Caco-2 (cell line): ENCODE results near the gene LIMS2. TPM values are rescaled to one million over a fixed set of nuclear protein-coding genes. Genes with fewer than 3 reads are reported as not detected.

ENCODE experiments used
- BruUV-seq: library from RNA; stranded (reverse); fragments of 400-500 nt; replicated peaks from 2 replicates; lab custom pipeline; 2021; lab: Mats Ljungman, UMichigan
- CTCF ChIA-PET: fragments of 300-600 bp; sonication (Branson Sonifier 250); formaldehyde crosslinking; loops from one replicate; lab custom pipeline; 2022; ENCODE audit warnings: antibody characterized with exemption; lab: Charles Lee
- POLR2A ChIA-PET: fragments of 300-600 bp; sonication (Branson Sonifier 250); formaldehyde crosslinking; loops from one replicate; lab custom pipeline; 2022; ENCODE audit warnings: antibody characterized with exemption; lab: Charles Lee
- DNase-seq, 2 experiments: peaks; one replicate each; pipeline versions ENCODE4 v3.0.0 to v3.0.0-alpha.2; 2020 to 2022
- H3K27me3 ChIP-seq: replicated peaks from 2 replicates; pipeline ENCODE4 v1.6.0; 2011; ENCODE audit warnings: low read length; ENCODE audit not compliant: control insufficient read depth, insufficient read depth
- H3K36me3 ChIP-seq: 2 replicates; pipeline ENCODE4 v1.5.1; 2011; ENCODE audit warnings: low read length; ENCODE audit not compliant: control insufficient read depth, insufficient read depth
- H3K4me1 ChIP-seq: fragments of 250-450 bp; sonication (Bioruptor Pico); 2 replicates; pipeline ENCODE4 v1.5.1; 2020; ENCODE audit warnings: mild to moderate bottlenecking
- H3K4me3 ChIP-seq: 2 replicates; pipeline ENCODE4 v1.5.1; 2011; ENCODE audit warnings: low read depth, mild to moderate bottlenecking, control low read depth, low read length
- H3K9me3 ChIP-seq: fragments of 250-450 bp; sonication (Bioruptor Pico); 2 replicates; pipeline ENCODE4 v1.5.1; 2020; ENCODE audit warnings: mild to moderate bottlenecking, moderate library complexity
- H3K27ac Mint-ChIP-seq: one replicate; pipeline ENCODE4 v1.8.0; 2022; ENCODE audit warnings: mixed read lengths; ENCODE audit not compliant: unreplicated experiment
- H3K27me3 Mint-ChIP-seq: one replicate; pipeline ENCODE4 v1.8.0; 2022; ENCODE audit warnings: mixed read lengths; ENCODE audit not compliant: insufficient read depth, unreplicated experiment
- H3K36me3 Mint-ChIP-seq: one replicate; pipeline ENCODE4 v1.8.0; 2022; ENCODE audit warnings: mild to moderate bottlenecking, mixed read lengths; ENCODE audit not compliant: insufficient read depth, unreplicated experiment
- H3K4me1 Mint-ChIP-seq: one replicate; pipeline ENCODE4 v1.8.0; 2022; ENCODE audit warnings: low read depth, mixed read lengths; ENCODE audit not compliant: unreplicated experiment
- H3K4me3 Mint-ChIP-seq: one replicate; pipeline ENCODE4 v1.8.0; 2022; ENCODE audit warnings: mild to moderate bottlenecking, moderate library complexity, mixed read lengths; ENCODE audit not compliant: unreplicated experiment
- H3K9me3 Mint-ChIP-seq: one replicate; pipeline ENCODE4 v1.8.0; 2022; ENCODE audit warnings: mixed read lengths; ENCODE audit not compliant: unreplicated experiment
- CTCF ChIP-seq, 2 experiments: fragments of 200-600 bp in 1 of 2; IDR thresholded peaks; 1 replicate in 1 of 2; 2 replicates in 1 of 2; pipeline versions ENCODE4 v1.5.1 to v1.8.0; 2011 to 2022; ENCODE audit warnings: antibody characterized with exemption in 1 of 2, control low read depth in 1 of 2, inconsistent platforms in 1 of 2, low read depth in 1 of 2, low read length in 1 of 2, mild to moderate bottlenecking in 1 of 2, moderate library complexity in 1 of 2; ENCODE audit not compliant: insufficient read depth in 1 of 2, severe bottlenecking in 1 of 2, unreplicated experiment in 1 of 2
- intact Hi-C: fragments of 100-400 bp; cut with micrococcal nuclease; formaldehyde crosslinking; loops from one replicate; pipeline ENCODE4 v1.10.0; 2022; ENCODE audit not compliant: unreplicated experiment
- total RNA-seq: library from RNA; stranded (reverse); gene quantifications from 2 replicates; pipeline ENCODE4 v1.2.3, GENCODE V29; 2022

LIMS2 gene
- total RNA-seq, 1 experiment from 2014 or later: 10.0 TPM

DNA sequence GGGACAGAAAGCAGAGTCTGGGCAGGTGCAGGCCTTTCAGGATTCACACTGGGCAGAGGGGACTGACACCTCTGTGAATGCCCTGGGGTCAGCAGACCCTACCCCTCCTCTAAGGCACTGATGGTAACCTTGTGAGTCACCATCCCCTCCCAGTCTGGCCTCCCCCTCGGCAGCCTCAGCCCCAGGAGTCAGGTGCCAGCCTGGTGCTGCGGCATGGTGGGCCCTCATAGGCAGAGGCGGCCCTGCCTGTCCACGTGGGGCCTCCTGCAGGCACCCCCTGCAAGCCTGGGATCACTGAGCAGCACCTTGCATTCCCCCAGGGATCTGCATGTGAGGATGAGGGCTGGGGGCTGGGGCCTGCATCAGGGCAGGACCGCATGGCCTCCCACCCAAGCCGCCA is 34.2 kb downstream of the LIMS2 start:
- no peak overlapping the region for H3K4me3 Mint-ChIP-seq
- H3K4me3 ChIP-seq: no peak overlapping the region
- H3K36me3 ChIP-seq: no peaks in the 10 kb centered on the region
- peaks cover 26% of the 10 kb centered on the region for H3K4me1 ChIP-seq
- POLR2A ChIA-PET: no interaction called here
- BruUV-seq: no TSS peak
- H3K4me1 Mint-ChIP-seq: peaks cover 6% of the 10 kb centered on the region
- no peak for TF ChIP-seq CTCF (IDR thresholded peaks at IDR 0.05; ENCODE audit: insufficient read depth in 1 of 2, low read depth in 1 of 2, low read length in 1 of 2, severe bottlenecking in 1 of 2, unreplicated experiment in 1 of 2)
- CTCF ChIA-PET: no interaction called here
- intact Hi-C loops: no loop called here
- no peak for DNase-seq
- no peaks in the 10 kb centered on the region for H3K9me3 ChIP-seq
- no peaks in the 10 kb centered on the region for H3K27me3 ChIP-seq
- H3K27ac Mint-ChIP-seq: no peak overlapping the region
- H3K36me3 Mint-ChIP-seq: peaks cover 5% of the 10 kb centered on the region
- H3K27me3 Mint-ChIP-seq: no peaks in the 10 kb centered on the region
- H3K9me3 Mint-ChIP-seq: no peaks in the 10 kb centered on the region

DNA sequence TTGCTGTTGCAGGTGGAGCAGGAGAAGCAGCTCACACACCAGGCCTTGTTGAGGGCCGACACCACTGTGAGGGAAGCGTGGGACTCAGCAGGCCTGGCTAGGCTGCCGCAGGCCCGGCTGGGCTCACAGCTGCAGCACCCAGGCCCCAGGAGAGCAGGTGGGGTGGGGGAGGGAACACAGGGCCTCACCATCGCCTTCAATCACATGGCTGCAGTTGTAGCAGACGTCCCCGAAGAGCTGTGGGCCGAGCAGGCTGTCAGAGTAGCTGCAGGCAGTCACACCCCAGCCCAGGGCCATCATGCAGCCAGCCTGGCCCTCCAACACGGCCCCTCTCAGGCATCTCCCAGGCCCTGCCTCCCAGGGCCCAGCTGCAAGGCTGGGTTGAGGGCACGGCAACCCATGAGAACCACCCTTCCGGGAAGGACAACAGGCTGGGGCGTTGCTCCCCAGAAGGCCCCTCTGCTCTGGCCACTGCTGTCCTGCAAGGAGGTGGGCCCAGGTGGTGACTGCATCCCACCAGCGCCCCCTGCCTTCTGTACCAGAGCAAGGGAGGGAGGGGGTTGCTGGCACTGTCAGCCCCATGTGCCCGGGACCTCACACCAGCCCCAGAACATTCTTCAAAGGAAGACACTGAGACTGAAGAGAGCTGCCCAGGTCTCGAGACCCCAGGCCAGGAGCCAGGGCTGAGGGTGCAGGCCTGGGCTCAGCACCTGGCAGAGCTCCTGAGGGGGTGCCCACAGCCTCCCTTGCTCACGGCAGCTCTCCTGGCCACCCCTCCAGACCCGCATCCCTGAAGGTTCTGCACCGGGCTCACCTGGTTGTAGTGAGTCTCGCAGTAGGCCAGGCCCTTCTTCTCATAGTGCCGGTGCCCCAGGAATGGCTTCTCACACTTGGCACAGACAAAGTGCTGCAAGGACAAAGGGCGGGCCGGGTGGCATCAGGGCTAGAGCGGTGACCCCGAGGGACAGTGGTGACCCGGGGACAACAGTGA is 35.0 kb downstream of the LIMS2 start:
- Histone ChIP-seq H3K4me3 (no peak overlapping the region), H3K36me3 (no peaks in the 10 kb centered on the region), H3K9me3 (no peaks in the 10 kb centered on the region), H3K27me3 (no peaks in the 10 kb centered on the region), H3K4me1 (peaks cover 26% of the 10 kb centered on the region)
- Mint-ChIP-seq H3K4me3 (no peak overlapping the region), H3K36me3 (peaks cover 5% of the 10 kb centered on the region), H3K27me3 (no peaks in the 10 kb centered on the region), H3K9me3 (no peaks in the 10 kb centered on the region), H3K27ac (no peak overlapping the region), H3K4me1 (peaks cover 6% of the 10 kb centered on the region)
- no TSS peak for BruUV-seq
- DNase-seq: no peak
- ChIA-PET CTCF (interaction anchor here (1.6 kb wide), 1 partner anchor 49 kb away, joined by 4 read pairs; no protein-coding TSS in a partner anchor), POLR2A (no interaction called here)
- peak in 1 of 2 experiments; percentile 11 for TF ChIP-seq CTCF (IDR thresholded peaks at IDR 0.05; ENCODE audit: insufficient read depth in 1 of 2, low read depth in 1 of 2, low read length in 1 of 2, severe bottlenecking in 1 of 2, unreplicated experiment in 1 of 2)
- intact Hi-C loops: no loop called here

DNA sequence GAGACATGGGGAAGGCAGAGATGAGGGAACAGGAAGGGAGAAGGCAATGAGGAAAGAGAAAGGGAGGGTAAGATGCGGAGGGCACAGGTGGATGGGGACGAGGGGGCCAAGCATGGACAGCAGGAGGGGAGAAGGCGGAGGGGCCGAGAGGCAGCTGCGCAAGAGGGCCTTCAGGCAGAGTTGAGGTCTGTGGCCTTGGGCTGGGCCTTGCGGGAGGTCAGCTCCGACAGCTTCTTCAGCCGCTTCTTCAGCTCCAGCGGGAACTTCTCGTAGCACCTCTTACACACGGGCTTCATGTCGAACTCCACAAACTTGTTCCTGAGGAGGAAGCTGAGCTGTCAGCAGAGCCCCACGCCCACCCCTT is 36.2 kb downstream of the LIMS2 start:
- H3K27ac Mint-ChIP-seq: no peak overlapping the region
- peaks cover 22% of the 10 kb centered on the region for H3K4me1 ChIP-seq
- intact Hi-C loops: no loop called here
- no peak overlapping the region for H3K4me3 Mint-ChIP-seq
- no peak overlapping the region for H3K4me3 ChIP-seq
- no TSS peak for BruUV-seq
- no peaks in the 10 kb centered on the region for H3K36me3 ChIP-seq
- ChIA-PET POLR2A (no interaction called here), CTCF (interaction anchor here (1.6 kb wide), 1 partner anchor 48 kb away, joined by 4 read pairs; no protein-coding TSS in a partner anchor)
- H3K9me3 Mint-ChIP-seq: no peaks in the 10 kb centered on the region
- no peak for DNase-seq
- H3K36me3 Mint-ChIP-seq: peaks cover 5% of the 10 kb centered on the region
- no peaks in the 10 kb centered on the region for H3K9me3 ChIP-seq
- peaks cover 6% of the 10 kb centered on the region for H3K4me1 Mint-ChIP-seq
- TF ChIP-seq CTCF (IDR thresholded peaks at IDR 0.05; ENCODE audit: insufficient read depth in 1 of 2, low read depth in 1 of 2, low read length in 1 of 2, severe bottlenecking in 1 of 2, unreplicated experiment in 1 of 2): no peak
- no peaks in the 10 kb centered on the region for H3K27me3 ChIP-seq
- H3K27me3 Mint-ChIP-seq: no peaks in the 10 kb centered on the region
